ENCODE data around the gene TTLL10.

GRCh38 chr1:1136547-1137230 lies 37.0 kb upstream of the TTLL10 start:
- TF ChIP-seq, protein P1, sequence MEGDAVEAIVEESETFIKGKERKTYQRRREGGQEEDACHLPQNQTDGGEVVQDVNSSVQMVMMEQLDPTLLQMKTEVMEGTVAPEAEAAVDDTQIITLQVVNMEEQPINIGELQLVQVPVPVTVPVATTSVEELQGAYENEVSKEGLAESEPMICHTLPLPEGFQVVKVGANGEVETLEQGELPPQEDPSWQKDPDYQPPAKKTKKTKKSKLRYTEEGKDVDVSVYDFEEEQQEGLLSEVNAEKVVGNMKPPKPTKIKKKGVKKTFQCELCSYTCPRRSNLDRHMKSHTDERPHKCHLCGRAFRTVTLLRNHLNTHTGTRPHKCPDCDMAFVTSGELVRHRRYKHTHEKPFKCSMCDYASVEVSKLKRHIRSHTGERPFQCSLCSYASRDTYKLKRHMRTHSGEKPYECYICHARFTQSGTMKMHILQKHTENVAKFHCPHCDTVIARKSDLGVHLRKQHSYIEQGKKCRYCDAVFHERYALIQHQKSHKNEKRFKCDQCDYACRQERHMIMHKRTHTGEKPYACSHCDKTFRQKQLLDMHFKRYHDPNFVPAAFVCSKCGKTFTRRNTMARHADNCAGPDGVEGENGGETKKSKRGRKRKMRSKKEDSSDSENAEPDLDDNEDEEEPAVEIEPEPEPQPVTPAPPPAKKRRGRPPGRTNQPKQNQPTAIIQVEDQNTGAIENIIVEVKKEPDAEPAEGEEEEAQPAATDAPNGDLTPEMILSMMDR (IDR thresholded peaks at IDR 0.05), result no peak
- no peak for TF ChIP-seq POLR2A (IDR thresholded peaks at IDR 0.05)

Measured in vagina (tissue), 2 donors.